HUES6 (cell line): ENCODE data around the gene ZNF148.

Experiments used
- H3K27ac ChIP-seq: 2 replicates; pipeline ENCODE4 v1.7.0; 2013; ENCODE audit warnings: low read depth, mild to moderate bottlenecking, low read length, inconsistent platforms
- H3K27me3 ChIP-seq: 2 replicates; pipeline ENCODE4 v1.6.1; 2013; ENCODE audit warnings: low read length; ENCODE audit not compliant: control insufficient read depth, insufficient read depth
- H3K36me3 ChIP-seq: 2 replicates; pipeline ENCODE4 v1.6.1; 2013; ENCODE audit warnings: low read length; ENCODE audit not compliant: control insufficient read depth, insufficient read depth
- H3K4me1 ChIP-seq: 2 replicates; pipeline ENCODE4 v1.6.1; 2013; ENCODE audit warnings: low read length; ENCODE audit not compliant: control insufficient read depth, insufficient read depth
- H3K4me3 ChIP-seq: 2 replicates; pipeline ENCODE4 v1.5.1; 2013; ENCODE audit warnings: low read depth, low read length
- H3K9ac ChIP-seq: one replicate; pipeline ENCODE4 v1.6.1; 2013; ENCODE audit warnings: mild to moderate bottlenecking, low read length
- H3K9me3 ChIP-seq: 2 replicates; pipeline ENCODE4 v1.6.1; 2013; ENCODE audit warnings: low read depth, low read length; ENCODE audit not compliant: control insufficient read depth, insufficient read depth

The ZNF148 gene

GRCh38 chr3:125250973-125251372 lies 124.2 kb downstream of the ZNF148 start:
- Histone ChIP-seq H3K4me1 (no peaks in the 10 kb centered on the region), H3K27ac (no peak overlapping the region), H3K9ac (no peak overlapping the region), H3K4me3 (no peak overlapping the region), H3K27me3 (no peaks in the 10 kb centered on the region), H3K9me3 (no peaks in the 10 kb centered on the region), H3K36me3 (no peaks in the 10 kb centered on the region)

GRCh38 chr3:125246237-125246636 lies 128.9 kb downstream of the ZNF148 start:
- Histone ChIP-seq H3K27me3 (no peaks in the 10 kb centered on the region), H3K27ac (no peak overlapping the region), H3K9me3 (no peaks in the 10 kb centered on the region), H3K4me3 (no peak overlapping the region), H3K4me1 (no peaks in the 10 kb centered on the region), H3K36me3 (no peaks in the 10 kb centered on the region), H3K9ac (no peak overlapping the region)

GRCh38 chr3:125245521-125245920 lies 129.6 kb downstream of the ZNF148 start:
- Histone ChIP-seq H3K36me3 (no peaks in the 10 kb centered on the region), H3K9ac (no peak overlapping the region)

GRCh38 chr3:125240496-125240895 lies 134.6 kb downstream of the ZNF148 start:
- Histone ChIP-seq H3K27me3 (no peaks in the 10 kb centered on the region), H3K36me3 (no peaks in the 10 kb centered on the region), H3K4me3 (no peak overlapping the region), H3K27ac (no peak overlapping the region), H3K4me1 (no peaks in the 10 kb centered on the region), H3K9ac (no peak overlapping the region), H3K9me3 (no peaks in the 10 kb centered on the region)

More at GRCh38 chr3:125245521-125245920, 129.6 kb downstream of the ZNF148 start:
- Histone ChIP-seq H3K9me3 (no peaks in the 10 kb centered on the region), H3K27ac (no peak overlapping the region), H3K4me3 (no peak overlapping the region), H3K27me3 (no peaks in the 10 kb centered on the region), H3K4me1 (no peaks in the 10 kb centered on the region)

GRCh38 chr3:125239266-125239665 lies 135.9 kb downstream of the ZNF148 start:
- Histone ChIP-seq H3K9ac (no peak overlapping the region), H3K4me3 (no peak overlapping the region), H3K36me3 (no peaks in the 10 kb centered on the region), H3K27me3 (no peaks in the 10 kb centered on the region), H3K9me3 (no peaks in the 10 kb centered on the region), H3K4me1 (no peaks in the 10 kb centered on the region), H3K27ac (no peak overlapping the region)

GRCh38 chr3:125238759-125239158 lies 136.4 kb downstream of the ZNF148 start:
- Histone ChIP-seq H3K27me3 (no peaks in the 10 kb centered on the region), H3K27ac (no peak overlapping the region), H3K9me3 (no peaks in the 10 kb centered on the region), H3K4me1 (no peaks in the 10 kb centered on the region), H3K9ac (no peak overlapping the region), H3K4me3 (no peak overlapping the region), H3K36me3 (no peaks in the 10 kb centered on the region)

GRCh38 chr3:125236331-125236903 lies 138.7 kb downstream of the ZNF148 start:
- Histone ChIP-seq H3K4me3 (no peak overlapping the region), H3K27me3 (no peaks in the 10 kb centered on the region), H3K4me1 (no peaks in the 10 kb centered on the region), H3K36me3 (peaks cover 17% of the 10 kb centered on the region), H3K9me3 (no peaks in the 10 kb centered on the region), H3K9ac (no peak overlapping the region), H3K27ac (no peak overlapping the region)

- H3K9ac ChIP-seq: no peak overlapping the region
- H3K4me1 ChIP-seq: no peaks in the 10 kb centered on the region
- peaks cover 17% of the 10 kb centered on the region for H3K36me3 ChIP-seq
- H3K4me3 ChIP-seq: no peak overlapping the region
- no peaks in the 10 kb centered on the region for H3K27me3 ChIP-seq
- H3K27ac ChIP-seq: no peak overlapping the region
- H3K9me3 ChIP-seq: no peaks in the 10 kb centered on the region
These were observed 140.3 kb downstream of the ZNF148 start for GRCh38 chr3:125234831-125235230.

- no peaks in the 10 kb centered on the region for H3K27me3 ChIP-seq
- H3K27ac ChIP-seq: no peak overlapping the region
- H3K36me3 ChIP-seq: peaks cover 17% of the 10 kb centered on the region
- H3K9me3 ChIP-seq: no peaks in the 10 kb centered on the region
- H3K4me3 ChIP-seq: no peak overlapping the region
- no peak overlapping the region for H3K9ac ChIP-seq
- H3K4me1 ChIP-seq: no peaks in the 10 kb centered on the region
These were observed 142.7 kb downstream of the ZNF148 start for GRCh38 chr3:125232401-125232800.

GRCh38 chr3:125231895-125232294 lies 143.2 kb downstream of the ZNF148 start:
- Histone ChIP-seq H3K4me3 (no peak overlapping the region), H3K36me3 (peaks cover 17% of the 10 kb centered on the region), H3K9me3 (no peaks in the 10 kb centered on the region), H3K27ac (no peak overlapping the region), H3K9ac (no peak overlapping the region), H3K27me3 (no peaks in the 10 kb centered on the region), H3K4me1 (no peaks in the 10 kb centered on the region)

GRCh38 chr3:125229707-125230106 lies 145.4 kb downstream of the ZNF148 start:
- Histone ChIP-seq H3K9ac (no peak overlapping the region), H3K4me3 (no peak overlapping the region), H3K4me1 (no peaks in the 10 kb centered on the region), H3K36me3 (peaks cover 17% of the 10 kb centered on the region), H3K9me3 (no peaks in the 10 kb centered on the region), H3K27ac (no peak overlapping the region), H3K27me3 (no peaks in the 10 kb centered on the region)

GRCh38 chr3:125229168-125229567 lies 146.0 kb downstream of the ZNF148 start:
- H3K4me3 ChIP-seq: no peak overlapping the region
- no peaks in the 10 kb centered on the region for H3K4me1 ChIP-seq
- H3K9me3 ChIP-seq: no peaks in the 10 kb centered on the region
- H3K27ac ChIP-seq: no peak overlapping the region
- peaks cover 17% of the 10 kb centered on the region for H3K36me3 ChIP-seq
- no peaks in the 10 kb centered on the region for H3K27me3 ChIP-seq
- H3K9ac ChIP-seq: no peak overlapping the region
